Spinal cord (tissue), 10 donors: Measurements from ENCODE around the gene SHLD2. TPM values are rescaled to one million over a fixed set of nuclear protein-coding genes. Genes with fewer than 3 reads are reported as not detected.
"Not testable (repeated sequence)": the region's sequence is repeated elsewhere in the genome, so short reads cannot be mapped to it uniquely, and the experiment has no call there.

Experiments used
- DNase-seq, 6 donors: peaks; one replicate each; pipeline versions ENCODE4 v3.0.0 to v3.0.0-alpha.2; 2013 to 2015; ENCODE audit warnings: low spot score in 6 of 6, low read depth in 4 of 6
- H3K27ac ChIP-seq: one replicate; pipeline ENCODE4 v1.5.1; 2013; ENCODE audit warnings: low read depth, low read length, control low read depth
- H3K27me3 ChIP-seq: one replicate; pipeline ENCODE4 v1.6.1; 2013; ENCODE audit warnings: low read length; ENCODE audit not compliant: control insufficient read depth, insufficient read depth
- H3K36me3 ChIP-seq: one replicate; pipeline ENCODE4 v1.6.1; 2013; ENCODE audit warnings: low read length; ENCODE audit not compliant: control insufficient read depth, insufficient read depth
- H3K4me1 ChIP-seq: one replicate; pipeline ENCODE4 v1.6.1; 2013; ENCODE audit warnings: low read length; ENCODE audit not compliant: control insufficient read depth, insufficient read depth
- H3K4me3 ChIP-seq: one replicate; pipeline ENCODE4 v1.5.1; 2013; ENCODE audit warnings: low read depth, low read length, control low read depth
- H3K9me3 ChIP-seq: one replicate; pipeline ENCODE4 v1.6.1; 2013; ENCODE audit warnings: low read length; ENCODE audit not compliant: control insufficient read depth, insufficient read depth
- WGBS: methylation state at CpG from one replicate; pipeline ENCODE4 v1.1.5; 2013; ENCODE audit warnings: missing lambda C conversion rate; ENCODE audit not compliant: insufficient coverage; 5-methylcytosine and 5-hydroxymethylcytosine counted together
- polyA plus RNA-seq, 2 donors: library from polyadenylated mRNA; unstranded; fragments of 120-200 nt; gene quantifications; one replicate each; pipeline ENCODE4 v1.2.1, GENCODE V29; 2013; ENCODE audit not compliant: insufficient read length in 2 of 2
- total RNA-seq, 2 donors: library from RNA; depleted of rRNA in 1 of 2; stranded (reverse); fragments of 120-200 nt in 1 of 2; fragments of >200 nt in 1 of 2; gene quantifications; one replicate each; pipeline versions ENCODE4 v1.2.3 to v1.2.4, GENCODE V29; 2013 to 2014
- donor health status: healthy.

Gene SHLD2
- total and polyA plus RNA-seq, 4 donors, result 19.0 to 34.6 (median 28.4) TPM

GRCh38 chr10:87222789-87223188, 127.8 kb downstream of the SHLD2 start:
- WGBS, result 81% methylated on average over 15 of the region's 30 CpGs
- H3K9me3 ChIP-seq, H3K4me3 ChIP-seq, DNase-seq, H3K4me1 ChIP-seq, H3K36me3 ChIP-seq, H3K27ac ChIP-seq, H3K27me3 ChIP-seq: not testable (repeated sequence)

GRCh38 chr10:87225148-87225547, 130.1 kb downstream of the SHLD2 start, which contains the start of gene NUTM2A:
TSS of gene NUTM2A (plus strand) at chr10:87225448. CDS start at chr10:87225831, 383 bp downstream.
- H3K4me3 ChIP-seq, H3K4me1 ChIP-seq, H3K36me3 ChIP-seq, H3K9me3 ChIP-seq, H3K27ac ChIP-seq, H3K27me3 ChIP-seq, DNase-seq: not testable (repeated sequence)
- WGBS, result no CpG with 5 or more reads among the region's 3 CpGs

- not testable (repeated sequence) for H3K4me1 ChIP-seq, DNase-seq, H3K36me3 ChIP-seq, H3K27ac ChIP-seq, H3K9me3 ChIP-seq, H3K27me3 ChIP-seq, H3K4me3 ChIP-seq
- WGBS, result no CpG with 5 or more reads among the region's 20 CpGs
These were observed 133.2 kb downstream of the SHLD2 start for GRCh38 chr10:87228247-87228646.

- H3K27me3 ChIP-seq, H3K4me1 ChIP-seq, H3K9me3 ChIP-seq, H3K36me3 ChIP-seq, H3K4me3 ChIP-seq, DNase-seq, H3K27ac ChIP-seq: not testable (repeated sequence)
- 93% methylated on average over 3 of the region's 9 CpGs for WGBS
These were observed 134.2 kb downstream of the SHLD2 start for GRCh38 chr10:87229211-87229610.

GRCh38 chr10:87234854-87235253, 139.8 kb downstream of the SHLD2 start:
- H3K27me3 ChIP-seq, DNase-seq, H3K36me3 ChIP-seq, H3K4me3 ChIP-seq, H3K4me1 ChIP-seq, H3K9me3 ChIP-seq, H3K27ac ChIP-seq: not testable (repeated sequence)
- WGBS, result no CpG with 5 or more reads among the region's 7 CpGs

- H3K27ac ChIP-seq, H3K4me1 ChIP-seq, DNase-seq: not testable (repeated sequence)
These were observed 142.2 kb downstream of the SHLD2 start for GRCh38 chr10:87237244-87237643.

GRCh38 chr10:87239346-87239808, 144.4 kb downstream of the SHLD2 start:
- not testable (repeated sequence) for H3K36me3 ChIP-seq, H3K27ac ChIP-seq, H3K4me3 ChIP-seq, H3K27me3 ChIP-seq, H3K4me1 ChIP-seq, DNase-seq, H3K9me3 ChIP-seq
- WGBS, result no CpG with 5 or more reads among the region's 6 CpGs

More at GRCh38 chr10:87237244-87237643, 142.2 kb downstream of the SHLD2 start:
- not testable (repeated sequence) for H3K36me3 ChIP-seq, H3K9me3 ChIP-seq, H3K4me3 ChIP-seq, H3K27me3 ChIP-seq
- 100% methylated on average over 3 of the region's 5 CpGs for WGBS

Other genes with a start within 250 kb of the SHLD2 start
- gene MMRN2, start 137.6 kb upstream of the SHLD2 start, total RNA-seq, result 10 to 100 TPM; 14.9 to 33.5 TPM
- 10 to 100 TPM; 13.5 to 14.6 TPM for gene MMRN2, start 137.6 kb upstream of the SHLD2 start, polyA plus RNA-seq
- 100 to 1,000 TPM in 1 of 2 donors, 10 to 100 TPM in 1; 94.8 to 169 TPM for gene SNCG, start 136.6 kb upstream of the SHLD2 start, total RNA-seq
- 100 to 1,000 TPM; 541 to 545 TPM for gene SNCG, start 136.6 kb upstream of the SHLD2 start, polyA plus RNA-seq
- 10 to 100 TPM; 23.9 to 63.9 TPM for gene ADIRF, start 126.7 kb upstream of the SHLD2 start, total RNA-seq
- 10 to 100 TPM; 31.5 to 35.7 TPM for gene ADIRF, start 126.7 kb upstream of the SHLD2 start, polyA plus RNA-seq
- not detected for gene FAM25A, start 74.9 kb upstream of the SHLD2 start, total RNA-seq
- gene FAM25A, start 74.9 kb upstream of the SHLD2 start, polyA plus RNA-seq, result not detected
- gene GLUD1, start 363 bp upstream of the SHLD2 start, total RNA-seq, result 100 to 1,000 TPM; 324 to 591 TPM
- 100 to 1,000 TPM; 412 to 581 TPM for gene GLUD1, start 363 bp upstream of the SHLD2 start, polyA plus RNA-seq
- gene NUTM2A, start 130.2 kb downstream of the SHLD2 start, total RNA-seq, result 1 to 10 TPM; 1.2 TPM
- gene NUTM2A, start 130.2 kb downstream of the SHLD2 start, polyA plus RNA-seq, result 1 to 10 TPM; 3.8 to 6.8 TPM